ENCODE data around the gene IQGAP2.

The IQGAP2 gene

GRCh38 chr5:76476474-76477038, 73.5 kb downstream of the IQGAP2 start:
- no peak for DNase-seq (ENCODE audit: low spot score)

GRCh38 chr5:76477061-76477460, 74.0 kb downstream of the IQGAP2 start:
- DNase-seq (ENCODE audit: low spot score): no peak

GRCh38 chr5:76477571-76477970, 74.5 kb downstream of the IQGAP2 start:
- no peak for DNase-seq (ENCODE audit: low spot score)

GRCh38 chr5:76479281-76479680, 76.2 kb downstream of the IQGAP2 start:
- no peak for DNase-seq (ENCODE audit: low spot score)

GRCh38 chr5:76479973-76480667, 77.0 kb downstream of the IQGAP2 start:
- DNase-seq (ENCODE audit: low spot score): no peak

GRCh38 chr5:76482984-76483383, 79.9 kb downstream of the IQGAP2 start:
- no peak for DNase-seq (ENCODE audit: low spot score)

- no peak for DNase-seq (ENCODE audit: low spot score)
Observed at GRCh38 chr5:76483433-76483832, 80.3 kb downstream of the IQGAP2 start.

GRCh38 chr5:76483881-76484280, 80.8 kb downstream of the IQGAP2 start:
- DNase-seq (ENCODE audit: low spot score): no peak

- no peak for DNase-seq (ENCODE audit: low spot score)
Observed at GRCh38 chr5:76485511-76485910, 82.4 kb downstream of the IQGAP2 start.

GRCh38 chr5:76487386-76487785, 84.3 kb downstream of the IQGAP2 start:
- no peak for DNase-seq (ENCODE audit: low spot score)

GRCh38 chr5:76487821-76488220, 84.7 kb downstream of the IQGAP2 start:
- no peak for DNase-seq (ENCODE audit: low spot score)

GRCh38 chr5:76488969-76489368, 85.9 kb downstream of the IQGAP2 start:
- no peak for DNase-seq (ENCODE audit: low spot score)

GRCh38 chr5:76489877-76490688, 87.0 kb downstream of the IQGAP2 start:
- DNase-seq (ENCODE audit: low spot score): no peak

GRCh38 chr5:76490960-76491359, 87.9 kb downstream of the IQGAP2 start:
- DNase-seq (ENCODE audit: low spot score): no peak

- no peak for DNase-seq (ENCODE audit: low spot score)
Observed at GRCh38 chr5:76492819-76493189, 89.7 kb downstream of the IQGAP2 start.

GRCh38 chr5:76493190-76493837, 90.2 kb downstream of the IQGAP2 start:
- DNase-seq (ENCODE audit: low spot score): no peak

- DNase-seq (ENCODE audit: low spot score): no peak
Observed at GRCh38 chr5:76494201-76494600, 91.1 kb downstream of the IQGAP2 start.

- DNase-seq (ENCODE audit: low spot score): no peak
Observed at GRCh38 chr5:76495870-76496269, 92.8 kb downstream of the IQGAP2 start.

GRCh38 chr5:76497065-76497460, 94.0 kb downstream of the IQGAP2 start:
- DNase-seq (ENCODE audit: low spot score): no peak

- no peak for DNase-seq (ENCODE audit: low spot score)
Observed at GRCh38 chr5:76497986-76498717, 95.1 kb downstream of the IQGAP2 start.

- DNase-seq (ENCODE audit: low spot score): no peak
Observed at GRCh38 chr5:76499507-76500161, 96.5 kb downstream of the IQGAP2 start.

Data from HuH-7 (cell line).